SK-N-SH (cell line): ENCODE results near the gene AGXT. TPM values are rescaled to one million over a fixed set of nuclear protein-coding genes. Genes with fewer than 3 reads are reported as not detected.

Source experiments
- CTCF ChIA-PET: fragments of 300-600, 350-600 bp; formaldehyde crosslinking; extraction: SDS; loops from one replicate; lab custom pipeline; 2021; lab: Yijun Ruan, JAX
- POLR2A ChIA-PET: fragments of 350-600 bp; sonication (Branson Sonifier 250); formaldehyde crosslinking; extraction: SDS; loops from one replicate; lab custom pipeline; 2020; ENCODE audit warnings: antibody characterized with exemption, inconsistent platforms; lab: Yijun Ruan, JAX
- DNase-seq: peaks from one replicate; pipeline ENCODE4 v3.0.0; 2012
- H2AFZ ChIP-seq: fragments of 200-600 bp; sonication (generic); 2 replicates; pipeline ENCODE4 v1.8.1; 2016; ENCODE audit warnings: antibody characterized with exemption, mild to moderate bottlenecking, low read depth
- H3F3A ChIP-seq: fragments of 200-600 bp; sonication (generic); replicated peaks from 2 replicates; pipeline ENCODE3; 2016; ENCODE audit warnings: antibody characterized with exemption, mild to moderate bottlenecking; ENCODE audit not compliant: insufficient read depth
- H3K27ac ChIP-seq, 2 experiments: fragments of 200-500 bp in 1 of 2; fragments of 200-600 bp in 1 of 2; sonication (Bioruptor generic) in 1 of 2; sonication (generic), shearing (Covaris generic) in 1 of 2; 2 replicates each; pipeline versions ENCODE4 v1.5.1 to v1.6.1; 2014 to 2016; ENCODE audit warnings: low read depth in 2 of 2, inconsistent platforms in 1 of 2, low read length in 1 of 2, mild to moderate bottlenecking in 1 of 2, mixed read lengths in 1 of 2
- H3K27me3 ChIP-seq: fragments of 200-600 bp; sonication (generic), shearing (Covaris generic); 2 replicates; pipeline ENCODE4 v1.6.1; 2016; ENCODE audit warnings: mixed run types; ENCODE audit not compliant: insufficient read depth
- H3K36me3 ChIP-seq, 2 experiments: fragments of 200-500 bp in 1 of 2; fragments of 200-600 bp in 1 of 2; sonication (Bioruptor generic) in 1 of 2; sonication (generic) in 1 of 2; replicated peaks in 1 of 2; 2 replicates each; pipeline versions ENCODE3 to v1.5.1; 2014 to 2016; ENCODE audit warnings: low read length in 1 of 2, mild to moderate bottlenecking in 1 of 2; ENCODE audit not compliant: insufficient read depth in 2 of 2, control insufficient read depth in 1 of 2
- H3K4me1 ChIP-seq, 2 experiments: fragments of 200-500 bp in 1 of 2; fragments of 200-600 bp in 1 of 2; sonication (Bioruptor generic) in 1 of 2; sonication (generic), shearing (Covaris generic) in 1 of 2; 2 replicates each; pipeline versions ENCODE4 v1.5.1 to v1.6.1; 2014 to 2016; ENCODE audit warnings: low read depth in 1 of 2, low read length in 1 of 2, mixed run types in 1 of 2; ENCODE audit not compliant: insufficient read depth in 2 of 2, control insufficient read depth in 1 of 2
- H3K4me2 ChIP-seq: fragments of 200-600 bp; sonication (generic), shearing (Covaris generic); 2 replicates; pipeline ENCODE4 v1.6.1; 2017; ENCODE audit warnings: mixed run types
- H3K4me3 ChIP-seq, 2 experiments: fragments of 200-500 bp in 1 of 2; fragments of 200-600 bp in 1 of 2; sonication (Bioruptor generic) in 1 of 2; sonication (generic), shearing (Covaris generic) in 1 of 2; 2 replicates each; pipeline versions ENCODE4 v1.5.1 to v1.8.1; 2014 to 2016; ENCODE audit warnings: low read depth in 2 of 2, inconsistent platforms in 1 of 2, low read length in 1 of 2, mild to moderate bottlenecking in 1 of 2, mixed read lengths in 1 of 2, moderate library complexity in 1 of 2
- H3K79me2 ChIP-seq: fragments of 200-600 bp; sonication (generic); 2 replicates; pipeline ENCODE4 v1.8.1; 2017; ENCODE audit warnings: mild to moderate bottlenecking; ENCODE audit not compliant: insufficient read depth
- H3K9ac ChIP-seq: fragments of 200-600 bp; sonication (generic); 2 replicates; pipeline ENCODE4 v1.6.1; 2017; ENCODE audit warnings: mixed run types
- H3K9me2 ChIP-seq: fragments of 200-600 bp; sonication (generic); 2 replicates; pipeline ENCODE4 v1.6.1; 2017; ENCODE audit warnings: mixed run types
- H3K9me3 ChIP-seq: fragments of 200-600 bp; sonication (generic); 2 replicates; pipeline ENCODE4 v1.6.1; 2017; ENCODE audit warnings: mixed run types, mild to moderate bottlenecking, moderate library complexity
- H4K20me1 ChIP-seq: fragments of 200-600 bp; sonication (generic); 2 replicates; pipeline ENCODE4 v1.6.1; 2017; ENCODE audit warnings: mild to moderate bottlenecking, mixed run types; ENCODE audit not compliant: insufficient read depth
- CHD2 ChIP-seq: fragments of 150-350 bp; IDR thresholded peaks from 2 replicates; pipeline ENCODE4 v1.6.1; 2018; ENCODE audit warnings: low read length; ENCODE audit not compliant: partially characterized antibody
- ELF1 ChIP-seq: IDR thresholded peaks from 2 replicates; pipeline ENCODE4 v1.4.0; 2012
- EP300 ChIP-seq, 2 experiments: IDR thresholded peaks; 2 replicates each; pipeline versions ENCODE4 v1.4.0 to v1.6.1; 2012; ENCODE audit warnings: borderline replicate concordance in 1 of 2, low read depth in 1 of 2, low read length in 1 of 2
- EZH2phosphoT487 ChIP-seq: fragments of 200-600 bp; sonication (generic); IDR thresholded peaks from 2 replicates; pipeline ENCODE4 v1.6.1; 2017; ENCODE audit warnings: low read depth, mixed run types, mild to moderate bottlenecking, antibody characterized with exemption, moderate library complexity, borderline replicate concordance
- FOXM1 ChIP-seq: IDR thresholded peaks from 2 replicates; pipeline ENCODE4 v1.4.0; 2012; ENCODE audit warnings: low read depth, mild to moderate bottlenecking
- JUND ChIP-seq: IDR thresholded peaks from 2 replicates; pipeline ENCODE4 v1.4.0; 2012
- MXI1 ChIP-seq: IDR thresholded peaks from 2 replicates; pipeline ENCODE4 v1.6.1; 2012; ENCODE audit warnings: mild to moderate bottlenecking, low read depth, low read length, improper control_type of control experiment
- NFIC ChIP-seq: IDR thresholded peaks from 2 replicates; pipeline ENCODE4 v1.4.0; 2012; ENCODE audit warnings: borderline replicate concordance
- PBX3 ChIP-seq: IDR thresholded peaks from 2 replicates; pipeline ENCODE4; 2012
- RCOR1 ChIP-seq: fragments of 150-350 bp; IDR thresholded peaks from 2 replicates; pipeline ENCODE4 v1.6.1; 2017; ENCODE audit warnings: antibody characterized with exemption, low read length
- REST ChIP-seq: IDR thresholded peaks from 2 replicates; pipeline ENCODE4 v1.6.1; 2012; ENCODE audit warnings: mild to moderate bottlenecking, low read depth, low read length, moderate library complexity
- RXRA ChIP-seq: IDR thresholded peaks from 2 replicates; pipeline ENCODE4 v1.4.0; 2012; ENCODE audit warnings: low read depth, mild to moderate bottlenecking, borderline replicate concordance
- TAF1 ChIP-seq: IDR thresholded peaks from 2 replicates; pipeline ENCODE4 v1.6.1; 2012; ENCODE audit warnings: low read depth, mild to moderate bottlenecking, low read length, moderate library complexity, borderline replicate concordance
- TEAD4 ChIP-seq: IDR thresholded peaks from 2 replicates; pipeline ENCODE4 v1.4.0; 2012; ENCODE audit warnings: mild to moderate bottlenecking, borderline replicate concordance; ENCODE audit not compliant: insufficient read depth
- USF1 ChIP-seq: IDR thresholded peaks from 2 replicates; pipeline ENCODE4 v1.4.0; 2012; ENCODE audit warnings: low read depth, borderline replicate concordance
- YY1 ChIP-seq: IDR thresholded peaks from 2 replicates; pipeline ENCODE4 v1.4.0; 2012; ENCODE audit warnings: low read depth, mild to moderate bottlenecking
- WGBS: methylation state at CpG from one replicate; pipeline ENCODE4 v1.1.6; 2017; ENCODE audit warnings: low lambda C conversion rate; 5-methylcytosine and 5-hydroxymethylcytosine counted together
- polyA plus RNA-seq, 3 experiments: library from polyadenylated mRNA; depleted of rRNA; stranded (reverse); fragments of >200 nt; gene quantifications; 2 replicates each; pipeline ENCODE4 v1.2.3, GENCODE V29; 2012
- TF ChIP-seq, protein P1 (sequence below): IDR thresholded peaks from 2 replicates; pipeline ENCODE4 v1.4.0; 2012; ENCODE audit warnings: low read depth, borderline replicate concordance
- TF ChIP-seq, protein P2 (sequence below): fragments of 150-350 bp; IDR thresholded peaks from 2 replicates; pipeline ENCODE4 v1.6.1; 2016; ENCODE audit warnings: mild to moderate bottlenecking, low read depth, low read length
- TF ChIP-seq, protein P3 (sequence below): fragments of 150-350 bp; IDR thresholded peaks from 2 replicates; pipeline ENCODE4 v1.6.1; 2017; ENCODE audit warnings: antibody characterized with exemption, low read length, low read depth, borderline replicate concordance

The AGXT gene
- polyA plus RNA-seq, 1 of the 3 experiments (the other 2 are of a cell fraction): not detected

- TF ChIP-seq USF1: no peak
- TF ChIP-seq ELF1: no peak
- no peak for TF ChIP-seq CHD2
- TF ChIP-seq, protein P1, sequence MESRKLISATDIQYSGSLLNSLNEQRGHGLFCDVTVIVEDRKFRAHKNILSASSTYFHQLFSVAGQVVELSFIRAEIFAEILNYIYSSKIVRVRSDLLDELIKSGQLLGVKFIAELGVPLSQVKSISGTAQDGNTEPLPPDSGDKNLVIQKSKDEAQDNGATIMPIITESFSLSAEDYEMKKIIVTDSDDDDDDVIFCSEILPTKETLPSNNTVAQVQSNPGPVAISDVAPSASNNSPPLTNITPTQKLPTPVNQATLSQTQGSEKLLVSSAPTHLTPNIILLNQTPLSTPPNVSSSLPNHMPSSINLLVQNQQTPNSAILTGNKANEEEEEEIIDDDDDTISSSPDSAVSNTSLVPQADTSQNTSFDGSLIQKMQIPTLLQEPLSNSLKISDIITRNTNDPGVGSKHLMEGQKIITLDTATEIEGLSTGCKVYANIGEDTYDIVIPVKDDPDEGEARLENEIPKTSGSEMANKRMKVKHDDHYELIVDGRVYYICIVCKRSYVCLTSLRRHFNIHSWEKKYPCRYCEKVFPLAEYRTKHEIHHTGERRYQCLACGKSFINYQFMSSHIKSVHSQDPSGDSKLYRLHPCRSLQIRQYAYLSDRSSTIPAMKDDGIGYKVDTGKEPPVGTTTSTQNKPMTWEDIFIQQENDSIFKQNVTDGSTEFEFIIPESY: no peak
These were observed 30.3 kb downstream of the AGXT start (continued) for GRCh38 chr2:240898731-240899467.

DNA sequence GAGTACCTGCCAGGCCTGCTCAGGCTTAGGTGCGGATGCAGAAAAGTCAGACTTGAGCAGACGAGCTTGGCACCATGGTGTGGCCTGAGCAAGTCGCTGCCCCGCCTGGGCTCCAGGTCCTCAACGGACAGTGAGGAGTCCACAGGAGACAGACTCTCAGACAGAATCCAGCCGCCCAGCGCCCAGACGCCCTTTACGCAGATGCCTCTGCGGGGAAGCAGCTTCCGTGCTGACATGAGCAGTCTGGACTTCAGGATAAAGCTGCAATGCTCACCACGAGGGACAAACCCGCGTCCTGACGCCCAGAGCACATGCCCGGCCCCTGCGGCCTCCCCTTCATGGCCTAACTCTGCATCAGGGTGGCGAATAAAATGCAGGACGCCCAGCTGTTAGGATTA lies 30.8 kb downstream of the AGXT start:
- 77% methylated on average over 18 of the region's 19 CpGs for WGBS
- H3K27ac ChIP-seq: no peak overlapping the region
- no peaks in the 10 kb centered on the region for H3F3A ChIP-seq
- no peak overlapping the region for H2AFZ ChIP-seq
- H3K9me3 ChIP-seq: no peaks in the 10 kb centered on the region
- H3K27me3 ChIP-seq: no peaks in the 10 kb centered on the region
- DNase-seq: no peak
- POLR2A ChIA-PET: no interaction called here
- H4K20me1 ChIP-seq: no peaks in the 10 kb centered on the region
- no peak for TF ChIP-seq FOXM1
- TF ChIP-seq YY1: no peak
- no peak for TF ChIP-seq RCOR1
- TF ChIP-seq JUND: no peak
- TF ChIP-seq, protein P2, sequence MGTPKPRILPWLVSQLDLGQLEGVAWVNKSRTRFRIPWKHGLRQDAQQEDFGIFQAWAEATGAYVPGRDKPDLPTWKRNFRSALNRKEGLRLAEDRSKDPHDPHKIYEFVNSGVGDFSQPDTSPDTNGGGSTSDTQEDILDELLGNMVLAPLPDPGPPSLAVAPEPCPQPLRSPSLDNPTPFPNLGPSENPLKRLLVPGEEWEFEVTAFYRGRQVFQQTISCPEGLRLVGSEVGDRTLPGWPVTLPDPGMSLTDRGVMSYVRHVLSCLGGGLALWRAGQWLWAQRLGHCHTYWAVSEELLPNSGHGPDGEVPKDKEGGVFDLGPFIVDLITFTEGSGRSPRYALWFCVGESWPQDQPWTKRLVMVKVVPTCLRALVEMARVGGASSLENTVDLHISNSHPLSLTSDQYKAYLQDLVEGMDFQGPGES: no peak
- TF ChIP-seq TAF1: no peak
- no peak for TF ChIP-seq EZH2phosphoT487
- no peak for TF ChIP-seq TEAD4
- no peak for TF ChIP-seq NFIC
- no peak for TF ChIP-seq REST
- TF ChIP-seq, protein P3, sequence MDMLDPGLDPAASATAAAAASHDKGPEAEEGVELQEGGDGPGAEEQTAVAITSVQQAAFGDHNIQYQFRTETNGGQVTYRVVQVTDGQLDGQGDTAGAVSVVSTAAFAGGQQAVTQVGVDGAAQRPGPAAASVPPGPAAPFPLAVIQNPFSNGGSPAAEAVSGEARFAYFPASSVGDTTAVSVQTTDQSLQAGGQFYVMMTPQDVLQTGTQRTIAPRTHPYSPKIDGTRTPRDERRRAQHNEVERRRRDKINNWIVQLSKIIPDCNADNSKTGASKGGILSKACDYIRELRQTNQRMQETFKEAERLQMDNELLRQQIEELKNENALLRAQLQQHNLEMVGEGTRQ: no peak
- TF ChIP-seq PBX3: no peak
- no peak for TF ChIP-seq EP300 (IDR thresholded peaks at IDR 0.05; ENCODE audit: borderline replicate concordance in 1 of 2, low read depth in 1 of 2, low read length in 1 of 2)
- no peak for TF ChIP-seq RXRA
- no peak for TF ChIP-seq MXI1
- TF ChIP-seq, all 33 proteins: peak for 0
- H3K9ac ChIP-seq: no peak overlapping the region
- H3K4me1 ChIP-seq: peaks cover 0 to 34% of the 10 kb centered on the region in 2 experiments; a peak in 1 of 4 replicates
- no peaks in the 10 kb centered on the region for H3K9me2 ChIP-seq
- H3K36me3 ChIP-seq: no peaks in the 10 kb centered on the region
- no peak overlapping the region for H3K4me2 ChIP-seq
- no peak overlapping the region for H3K4me3 ChIP-seq
- CTCF ChIA-PET: interaction anchor here (1.0 to 4.1 kb wide), 5 partner anchors 10 to 84 kb away, joined by 3 to 29 read pairs (median 4); no protein-coding TSS in a partner anchor
- H3K79me2 ChIP-seq: no peaks in the 10 kb centered on the region
